HepG2 (cell line): ENCODE results near the gene PREX1. TPM values are rescaled to one million over a fixed set of nuclear protein-coding genes. Genes with fewer than 3 reads are reported as not detected.

Experiments
- CSRNP2 ChIP-seq: sonication (generic); formaldehyde crosslinking; conservative IDR thresholded peaks from 2 replicates; pipeline ENCODE4 v1.8.0; 2022; ENCODE audit warnings: low read depth, missing genetic modification reagents
- EHMT2 ChIP-seq: fragments of 200-600 bp; sonication (generic); IDR thresholded peaks from 2 replicates; pipeline ENCODE4 v1.7.0; 2017; ENCODE audit warnings: antibody characterized with exemption, low read depth, low read length, borderline replicate concordance
- SMARCE1 ChIP-seq: fragments of 450-650 bp; IDR thresholded peaks from 2 replicates; pipeline ENCODE4 v1.6.1; 2017; ENCODE audit warnings: borderline replicate concordance
- TCF7L2 ChIP-seq: IDR thresholded peaks from 2 replicates; pipeline ENCODE4 v1.6.1; 2011; ENCODE audit warnings: mild to moderate bottlenecking, low read depth, low read length, moderate library complexity
- TIGD3 ChIP-seq: sonication (generic); formaldehyde crosslinking; IDR thresholded peaks from 2 replicates; pipeline ENCODE4 v1.5.1; 2020; ENCODE audit warnings: mild to moderate bottlenecking, missing genetic modification reagents, borderline replicate concordance
- ZBTB40 ChIP-seq, 2 experiments: fragments of 450-650 bp in 1 of 2; sonication (generic) in 1 of 2; formaldehyde crosslinking in 1 of 2; IDR thresholded peaks; 2 replicates each; pipeline versions ENCODE4 v1.6.1 to v1.8.0; 2016 to 2022; ENCODE audit warnings: antibody characterized with exemption in 1 of 2, mild to moderate bottlenecking in 1 of 2, missing genetic modification reagents in 1 of 2
- ZBTB43 ChIP-seq: sonication (generic); formaldehyde crosslinking; conservative IDR thresholded peaks from 2 replicates; pipeline ENCODE4 v1.4.0; 2020; ENCODE audit warnings: missing genetic modification reagents
- ZKSCAN1 ChIP-seq: fragments of 150-350 bp; IDR thresholded peaks from 2 replicates; pipeline ENCODE4 v1.6.1; 2014; ENCODE audit warnings: low read length
- ZMYM3 ChIP-seq: sonication (generic); formaldehyde crosslinking; IDR thresholded peaks from 2 replicates; pipeline ENCODE4 v1.5.1; 2020; ENCODE audit warnings: mild to moderate bottlenecking, missing genetic modification reagents
- polyA plus RNA-seq, 8 experiments: library from polyadenylated mRNA; depleted of rRNA in 3 of 8; stranded (reverse) in 7 of 8; unstranded in 1 of 8; fragments of >200 nt; fragmentation: Illumina TruSeq in 4 of 8; extraction: Trizol in 4 of 8; gene quantifications; 2 replicates each; pipeline versions ENCODE4 v1.2.1 to v1.2.3, GENCODE V29; 2011 to 2016; ENCODE audit warnings: low read depth in 4 of 8, missing spikeins in 1 of 8, mixed read lengths in 1 of 8; ENCODE audit not compliant: insufficient read depth in 1 of 8
- total RNA-seq, 5 experiments: library from RNA; depleted of rRNA; stranded (reverse); fragments of >200 nt; fragmentation: Illumina TruSeq; extraction: Trizol; gene quantifications; 2 replicates each; pipeline ENCODE4 v1.2.3, GENCODE V29; 2016; ENCODE audit warnings: low read depth in 1 of 5

The PREX1 gene
- total and polyA plus RNA-seq, 2 of the 13 experiments (the other 11 are each of a cell fraction or from before 2014, with no cell fraction given), result 0.02 to 0.04 TPM

- TF ChIP-seq CSRNP2 (CRISPR knock-in tag) (no peak), TCF7L2 (no peak), SMARCE1 (no peak), ZKSCAN1 (no peak), ZMYM3 (CRISPR knock-in tag) (no peak), ZBTB40 (IDR thresholded peaks at IDR 0.05) (no peak), ZBTB40 (CRISPR knock-in tag; IDR thresholded peaks at IDR 0.05) (no peak), EHMT2 (no peak), TIGD3 (CRISPR knock-in tag) (no peak), ZBTB43 (no peak)
- TF ChIP-seq, all 625 proteins: peak for 0
Observed at GRCh38 chr20:48789185-48789668, 38.6 kb downstream of the PREX1 start (continued).
